WTC11 (cell line): ENCODE measurements around the gene VWA7. TPM values are rescaled to one million over a fixed set of nuclear protein-coding genes. Genes with fewer than 3 reads are reported as not detected.

ENCODE experiments used
- ATAC-seq: fragments of 200-7000 bp; cut with Tn5 transposase; 2 replicates; pipeline ENCODE4 v1.10.0; 2021; ENCODE audit warnings: mild to moderate bottlenecking, moderate library complexity
- CTCF ChIA-PET: fragments of 300-600 bp; sonication (Branson Sonifier 250); formaldehyde crosslinking; loops from one replicate; lab custom pipeline; 2021; ENCODE audit warnings: antibody characterized with exemption; lab: Charles Lee
- POLR2A ChIA-PET: fragments of 350-600 bp; sonication (Branson Sonifier 250); formaldehyde crosslinking; loops from one replicate; lab custom pipeline; 2021; ENCODE audit warnings: antibody characterized with exemption; lab: Charles Lee
- DNase-seq: peaks from one replicate; pipeline ENCODE4 v3.0.0; 2021; ENCODE audit warnings: low spot score
- H3K27ac Mint-ChIP-seq: 2 replicates; pipeline ENCODE4 v1.8.0; 2021; ENCODE audit warnings: mixed read lengths
- H3K27me3 Mint-ChIP-seq: 2 replicates; pipeline ENCODE4 v1.8.0; 2021; ENCODE audit warnings: low read depth, mild to moderate bottlenecking, moderate library complexity, mixed read lengths
- H3K36me3 Mint-ChIP-seq: 2 replicates; pipeline ENCODE4 v1.8.0; 2021; ENCODE audit warnings: mixed read lengths
- H3K4me1 Mint-ChIP-seq: 2 replicates; pipeline ENCODE4 v1.8.0; 2022; ENCODE audit warnings: mixed read lengths
- H3K4me3 Mint-ChIP-seq: 2 replicates; pipeline ENCODE4 v1.8.0; 2021; ENCODE audit warnings: mild to moderate bottlenecking, moderate library complexity, mixed read lengths
- H3K9me3 Mint-ChIP-seq: 2 replicates; pipeline ENCODE4 v1.8.0; 2021; ENCODE audit warnings: mixed read lengths
- ARID4B ChIP-seq: sonication (generic); formaldehyde crosslinking; IDR thresholded peaks from 2 replicates; pipeline ENCODE4 v1.8.0; 2023; ENCODE audit warnings: missing genetic modification reagents, mild to moderate bottlenecking, borderline replicate concordance
- CDX4 ChIP-seq: fragments of 250-450 bp; sonication (Bioruptor Pico); IDR thresholded peaks from 2 replicates; pipeline ENCODE4 v1.9.0; 2021; ENCODE audit warnings: moderate library complexity, mild to moderate bottlenecking, inconsistent platforms, borderline replicate concordance
- FOXP1 ChIP-seq: sonication (generic); formaldehyde crosslinking; IDR thresholded peaks from 2 replicates; pipeline ENCODE4 v1.8.0; 2022; ENCODE audit warnings: missing genetic modification reagents, mild to moderate bottlenecking, moderate library complexity, borderline replicate concordance
- IRF1 ChIP-seq: sonication (generic); formaldehyde crosslinking; IDR thresholded peaks from 2 replicates; pipeline ENCODE4 v1.8.0; 2023; ENCODE audit warnings: missing genetic modification reagents
- KAT7 ChIP-seq: sonication (generic); formaldehyde crosslinking; IDR thresholded peaks from 2 replicates; pipeline ENCODE4 v1.8.1; 2023; ENCODE audit warnings: missing genetic modification reagents, mild to moderate bottlenecking, borderline replicate concordance
- NFATC4 ChIP-seq: fragments of 250-450 bp; sonication (Bioruptor Pico); IDR thresholded peaks from 2 replicates; pipeline ENCODE4 v1.9.0; 2021; ENCODE audit warnings: mild to moderate bottlenecking
- NR1H2 ChIP-seq: sonication (generic); formaldehyde crosslinking; IDR thresholded peaks from 2 replicates; pipeline ENCODE4 v1.9.0; 2021; ENCODE audit warnings: mild to moderate bottlenecking, moderate library complexity, missing genetic modification reagents
- NR3C1 ChIP-seq: sonication (generic); formaldehyde crosslinking; conservative IDR thresholded peaks from 2 replicates; pipeline ENCODE4 v1.8.1; 2023; ENCODE audit warnings: low read depth, mild to moderate bottlenecking, missing genetic modification reagents
- OVOL2 ChIP-seq: fragments of 250-450 bp; sonication (Bioruptor Pico); IDR thresholded peaks from 2 replicates; pipeline ENCODE4 v1.9.0; 2021; ENCODE audit warnings: mild to moderate bottlenecking, borderline replicate concordance
- SP1 ChIP-seq: sonication (generic); formaldehyde crosslinking; conservative IDR thresholded peaks from 2 replicates; pipeline ENCODE4 v1.8.1; 2022; ENCODE audit warnings: missing genetic modification reagents
- TEAD1 ChIP-seq: sonication (generic); formaldehyde crosslinking; IDR thresholded peaks from 2 replicates; pipeline ENCODE4 v1.8.0; 2022; ENCODE audit warnings: mild to moderate bottlenecking, missing genetic modification reagents
- USF2 ChIP-seq: sonication (generic); formaldehyde crosslinking; IDR thresholded peaks from 2 replicates; pipeline ENCODE4 v1.8.1; 2023; ENCODE audit warnings: mild to moderate bottlenecking, missing genetic modification reagents, moderate library complexity
- ZNF138 ChIP-seq: sonication (generic); formaldehyde crosslinking; conservative IDR thresholded peaks from 2 replicates; pipeline ENCODE4 v1.8.1; 2022; ENCODE audit warnings: mild to moderate bottlenecking, moderate library complexity, missing genetic modification reagents
- ZNF532 ChIP-seq: fragments of 250-450 bp; sonication (Bioruptor Pico); IDR thresholded peaks from 2 replicates; pipeline ENCODE4 v1.9.0; 2021; ENCODE audit warnings: mild to moderate bottlenecking, borderline replicate concordance
- total RNA-seq: library from RNA; stranded (reverse); gene quantifications from 3 replicates; pipeline ENCODE4 v1.2.3, GENCODE V29; 2021

VWA7 gene
- total RNA-seq, 1 experiment from 2014 or later: 1.8 TPM

- TF ChIP-seq FOXP1 (peak; percentile 67; the same call in 1 of the 2 replicates), ZNF532 (no peak), NR1H2 (CRISPR knock-in tag) (no peak), CDX4 (CRISPR knock-in tag) (no peak; the same call in 1 of the 2 replicates)
- TF ChIP-seq, all 79 proteins: peak for 14
Measured at GRCh38 chr6:31729979-31730630, 47.0 kb downstream of the VWA7 start (continued).

GRCh38 chr6:31729515-31729978 lies 47.6 kb downstream of the VWA7 start:
- POLR2A ChIA-PET: interaction anchor here (0.6 to 3.6 kb wide), 14 partner anchors 10 to 188 kb away, joined by 3 to 32 read pairs (median 6); partner anchors contain the start of genes BAG6, C6orf47, DDX39B and GPANK1
- Mint-ChIP-seq H3K27me3 (no peaks in the 10 kb centered on the region), H3K36me3 (peaks cover 37% of the 10 kb centered on the region), H3K27ac (peak overlapping the region; percentile 99), H3K4me1 (peaks cover 21% of the 10 kb centered on the region), H3K9me3 (no peaks in the 10 kb centered on the region), H3K4me3 (peak overlapping the region; percentile 93)
- DNase-seq: peak; percentile 95
- ATAC-seq: peak; percentile 78
- TF ChIP-seq IRF1: no peak
- 0 out of 2 replicates have a peak, but pooled peaks have one; percentile 59 for TF ChIP-seq NFATC4 (CRISPR knock-in tag)
- no peak for TF ChIP-seq NR3C1 (CRISPR knock-in tag)
- TF ChIP-seq SP1 (CRISPR knock-in tag): peak; percentile 87
- no peak for TF ChIP-seq TEAD1 (CRISPR knock-in tag)
- TF ChIP-seq OVOL2 (CRISPR knock-in tag): 0 out of 2 replicates have a peak, but pooled peaks have one; percentile 37
- no peak for TF ChIP-seq USF2
- TF ChIP-seq ARID4B: no peak
- no peak for TF ChIP-seq ZNF138 (CRISPR knock-in tag)
- TF ChIP-seq KAT7 (CRISPR knock-in tag): peak; percentile 88; the same call in 1 of the 2 replicates
- CTCF ChIA-PET: interaction anchor here (0.6 to 4.0 kb wide), 41 partner anchors 8 to 318 kb away, joined by 3 to 66 read pairs (median 5); partner anchors contain the start of genes ABHD16A, BAG6, C6orf47 and DDX39B
